K562 treated with DMSO at 1 percent for 48 hours (cell line): ENCODE measurements around the gene MYO6. TPM values are rescaled to one million over a fixed set of nuclear protein-coding genes. Genes with fewer than 3 reads are reported as not detected.

Experiments used
- total RNA-seq: library from RNA; unstranded; fragments of 300-600 nt; gene quantifications from 2 replicates; pipeline ENCODE4 v1.2.3, GENCODE V29; 2022; ENCODE audit warnings: low replicate concordance; ENCODE audit errors: extremely low read depth

MYO6 gene
- not detected in 2 replicates for total RNA-seq

DNA sequence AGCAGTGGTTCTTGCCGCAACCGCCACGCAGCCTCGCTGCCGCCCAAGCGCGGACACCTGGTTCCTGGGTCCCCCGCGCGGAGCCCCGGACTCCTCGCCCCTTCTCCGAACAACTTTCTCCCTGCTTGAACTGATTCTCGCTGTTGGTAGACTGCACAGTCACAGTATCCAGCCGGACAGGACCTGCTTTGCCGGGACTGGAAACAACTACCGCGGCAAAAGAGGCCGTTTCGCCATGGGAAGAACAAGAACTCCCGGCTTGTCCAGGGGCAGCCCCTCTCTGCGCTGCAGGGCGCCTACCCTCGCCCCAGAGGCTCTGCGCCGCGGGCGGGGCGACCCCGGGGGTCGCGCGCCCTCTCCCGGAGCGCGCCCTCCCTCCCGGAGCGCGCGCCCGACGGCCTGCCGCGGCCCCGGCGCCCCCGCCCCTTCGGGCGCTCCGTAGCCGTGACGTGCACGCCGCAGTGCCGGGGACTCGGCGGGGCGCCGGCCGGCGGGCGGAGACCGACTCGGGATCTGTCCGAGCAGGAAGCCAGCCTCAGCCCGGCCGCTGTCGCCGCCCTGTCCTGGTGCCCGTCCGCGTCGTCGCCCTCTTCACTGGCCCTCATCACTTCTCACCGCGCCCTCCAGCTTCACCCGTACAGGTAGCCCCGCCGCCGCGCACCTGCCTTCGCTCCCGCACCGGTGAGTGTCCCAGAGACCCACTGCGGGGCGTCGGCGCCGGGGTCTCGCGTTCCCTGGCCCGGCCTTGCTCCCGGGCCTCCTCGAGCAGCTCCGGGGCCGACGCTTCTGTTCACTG, at the start of gene MYO6:
Gene MYO6 (plus strand): TSS at position 497 of the 796 bp plus-strand sequence. CDS start 68,309 bp downstream, outside the sequence.

Other genes starting within 250 kb of the MYO6 start
- not detected in 2 replicates for gene SENP6, start 147.4 kb upstream of the MYO6 start, total RNA-seq